DND-41 (cell line): ENCODE results near the gene RFESD.

Experiments used
- CTCF ChIP-seq: IDR thresholded peaks from 2 replicates; pipeline ENCODE4 v1.5.1; 2012; ENCODE audit warnings: borderline replicate concordance, low read length, moderate library complexity, mild to moderate bottlenecking; ENCODE audit not compliant: poor library complexity, severe bottlenecking; ENCODE audit errors: extremely low read depth
- EZH2 ChIP-seq: IDR thresholded peaks from 3 replicates; pipeline ENCODE4 v1.6.1; 2012; ENCODE audit warnings: borderline replicate concordance, low read depth, mild to moderate bottlenecking, moderate library complexity, low read length, inconsistent platforms; ENCODE audit not compliant: severe bottlenecking

GRCh38 chr5:95660060-95660459 lies 13.5 kb downstream of the RFESD start:
- TF ChIP-seq CTCF (no peak), EZH2 (no peak)
